SK-N-SH (cell line): ENCODE results near the gene GDPD5. TPM values are rescaled to one million over a fixed set of nuclear protein-coding genes. Genes with fewer than 3 reads are reported as not detected.

Experiments
- CTCF ChIA-PET: fragments of 300-600, 350-600 bp; formaldehyde crosslinking; extraction: SDS; loops from one replicate; lab custom pipeline; 2021; lab: Yijun Ruan, JAX
- POLR2A ChIA-PET: fragments of 350-600 bp; sonication (Branson Sonifier 250); formaldehyde crosslinking; extraction: SDS; loops from one replicate; lab custom pipeline; 2020; ENCODE audit warnings: antibody characterized with exemption, inconsistent platforms; lab: Yijun Ruan, JAX
- DNase-seq: peaks from one replicate; pipeline ENCODE4 v3.0.0; 2012
- H2AFZ ChIP-seq: fragments of 200-600 bp; sonication (generic); 2 replicates; pipeline ENCODE4 v1.8.1; 2016; ENCODE audit warnings: antibody characterized with exemption, mild to moderate bottlenecking, low read depth
- H3F3A ChIP-seq: fragments of 200-600 bp; sonication (generic); replicated peaks from 2 replicates; pipeline ENCODE3; 2016; ENCODE audit warnings: antibody characterized with exemption, mild to moderate bottlenecking; ENCODE audit not compliant: insufficient read depth
- H3K27ac ChIP-seq, 2 experiments: fragments of 200-500 bp in 1 of 2; fragments of 200-600 bp in 1 of 2; sonication (Bioruptor generic) in 1 of 2; sonication (generic), shearing (Covaris generic) in 1 of 2; 2 replicates each; pipeline versions ENCODE4 v1.5.1 to v1.6.1; 2014 to 2016; ENCODE audit warnings: low read depth in 2 of 2, inconsistent platforms in 1 of 2, low read length in 1 of 2, mild to moderate bottlenecking in 1 of 2, mixed read lengths in 1 of 2
- H3K27me3 ChIP-seq: fragments of 200-600 bp; sonication (generic), shearing (Covaris generic); 2 replicates; pipeline ENCODE4 v1.6.1; 2016; ENCODE audit warnings: mixed run types; ENCODE audit not compliant: insufficient read depth
- H3K36me3 ChIP-seq, 2 experiments: fragments of 200-500 bp in 1 of 2; fragments of 200-600 bp in 1 of 2; sonication (Bioruptor generic) in 1 of 2; sonication (generic) in 1 of 2; replicated peaks in 1 of 2; 2 replicates each; pipeline versions ENCODE3 to v1.5.1; 2014 to 2016; ENCODE audit warnings: low read length in 1 of 2, mild to moderate bottlenecking in 1 of 2; ENCODE audit not compliant: insufficient read depth in 2 of 2, control insufficient read depth in 1 of 2
- H3K4me1 ChIP-seq, 2 experiments: fragments of 200-500 bp in 1 of 2; fragments of 200-600 bp in 1 of 2; sonication (Bioruptor generic) in 1 of 2; sonication (generic), shearing (Covaris generic) in 1 of 2; 2 replicates each; pipeline versions ENCODE4 v1.5.1 to v1.6.1; 2014 to 2016; ENCODE audit warnings: low read depth in 1 of 2, low read length in 1 of 2, mixed run types in 1 of 2; ENCODE audit not compliant: insufficient read depth in 2 of 2, control insufficient read depth in 1 of 2
- H3K4me2 ChIP-seq: fragments of 200-600 bp; sonication (generic), shearing (Covaris generic); 2 replicates; pipeline ENCODE4 v1.6.1; 2017; ENCODE audit warnings: mixed run types
- H3K4me3 ChIP-seq, 2 experiments: fragments of 200-500 bp in 1 of 2; fragments of 200-600 bp in 1 of 2; sonication (Bioruptor generic) in 1 of 2; sonication (generic), shearing (Covaris generic) in 1 of 2; 2 replicates each; pipeline versions ENCODE4 v1.5.1 to v1.8.1; 2014 to 2016; ENCODE audit warnings: low read depth in 2 of 2, inconsistent platforms in 1 of 2, low read length in 1 of 2, mild to moderate bottlenecking in 1 of 2, mixed read lengths in 1 of 2, moderate library complexity in 1 of 2
- H3K79me2 ChIP-seq: fragments of 200-600 bp; sonication (generic); 2 replicates; pipeline ENCODE4 v1.8.1; 2017; ENCODE audit warnings: mild to moderate bottlenecking; ENCODE audit not compliant: insufficient read depth
- H3K9ac ChIP-seq: fragments of 200-600 bp; sonication (generic); 2 replicates; pipeline ENCODE4 v1.6.1; 2017; ENCODE audit warnings: mixed run types
- H3K9me2 ChIP-seq: fragments of 200-600 bp; sonication (generic); 2 replicates; pipeline ENCODE4 v1.6.1; 2017; ENCODE audit warnings: mixed run types
- H3K9me3 ChIP-seq: fragments of 200-600 bp; sonication (generic); 2 replicates; pipeline ENCODE4 v1.6.1; 2017; ENCODE audit warnings: mixed run types, mild to moderate bottlenecking, moderate library complexity
- H4K20me1 ChIP-seq: fragments of 200-600 bp; sonication (generic); 2 replicates; pipeline ENCODE4 v1.6.1; 2017; ENCODE audit warnings: mild to moderate bottlenecking, mixed run types; ENCODE audit not compliant: insufficient read depth
- EP300 ChIP-seq, 2 experiments: IDR thresholded peaks; 2 replicates each; pipeline versions ENCODE4 v1.4.0 to v1.6.1; 2012; ENCODE audit warnings: borderline replicate concordance in 1 of 2, low read depth in 1 of 2, low read length in 1 of 2
- EZH2phosphoT487 ChIP-seq: fragments of 200-600 bp; sonication (generic); IDR thresholded peaks from 2 replicates; pipeline ENCODE4 v1.6.1; 2017; ENCODE audit warnings: low read depth, mixed run types, mild to moderate bottlenecking, antibody characterized with exemption, moderate library complexity, borderline replicate concordance
- FOSL2 ChIP-seq: IDR thresholded peaks from 2 replicates; pipeline ENCODE4 v1.4.0; 2012; ENCODE audit warnings: low read depth, mild to moderate bottlenecking, moderate library complexity, borderline replicate concordance
- FOXM1 ChIP-seq: IDR thresholded peaks from 2 replicates; pipeline ENCODE4 v1.4.0; 2012; ENCODE audit warnings: low read depth, mild to moderate bottlenecking
- GABPA ChIP-seq: IDR thresholded peaks from 2 replicates; pipeline ENCODE4 v1.4.0; 2012; ENCODE audit warnings: low read depth, mild to moderate bottlenecking
- GATA2 ChIP-seq: sonication (generic); formaldehyde crosslinking; IDR thresholded peaks from 2 replicates; pipeline ENCODE4 v1.5.0; 2020; ENCODE audit warnings: mild to moderate bottlenecking, missing genetic modification reagents
- JUND ChIP-seq: IDR thresholded peaks from 2 replicates; pipeline ENCODE4 v1.4.0; 2012
- MEF2A ChIP-seq: IDR thresholded peaks from 2 replicates; pipeline ENCODE4 v1.4.0; 2012; ENCODE audit warnings: low read depth, borderline replicate concordance
- NFIC ChIP-seq: IDR thresholded peaks from 2 replicates; pipeline ENCODE4 v1.4.0; 2012; ENCODE audit warnings: borderline replicate concordance
- PBX3 ChIP-seq: IDR thresholded peaks from 2 replicates; pipeline ENCODE4; 2012
- RAD21 ChIP-seq: IDR thresholded peaks from 2 replicates; pipeline ENCODE4 v1.6.1; 2012; ENCODE audit warnings: mild to moderate bottlenecking, low read length
- REST ChIP-seq: IDR thresholded peaks from 2 replicates; pipeline ENCODE4 v1.6.1; 2012; ENCODE audit warnings: mild to moderate bottlenecking, low read depth, low read length, moderate library complexity
- RFX5 ChIP-seq: IDR thresholded peaks from 2 replicates; pipeline ENCODE4 v1.6.1; 2012; ENCODE audit warnings: mild to moderate bottlenecking, improper control_type of control experiment, low read length
- RXRA ChIP-seq: IDR thresholded peaks from 2 replicates; pipeline ENCODE4 v1.4.0; 2012; ENCODE audit warnings: low read depth, mild to moderate bottlenecking, borderline replicate concordance
- SIN3A ChIP-seq: IDR thresholded peaks from 2 replicates; pipeline ENCODE4 v1.6.1; 2012; ENCODE audit warnings: low read depth, mild to moderate bottlenecking, low read length, moderate library complexity, borderline replicate concordance
- TAF1 ChIP-seq: IDR thresholded peaks from 2 replicates; pipeline ENCODE4 v1.6.1; 2012; ENCODE audit warnings: low read depth, mild to moderate bottlenecking, low read length, moderate library complexity, borderline replicate concordance
- TCF12 ChIP-seq: IDR thresholded peaks from 2 replicates; pipeline ENCODE4 v1.4.0; 2012
- YY1 ChIP-seq: IDR thresholded peaks from 2 replicates; pipeline ENCODE4 v1.4.0; 2012; ENCODE audit warnings: low read depth, mild to moderate bottlenecking
- WGBS: methylation state at CpG from one replicate; pipeline ENCODE4 v1.1.6; 2017; ENCODE audit warnings: low lambda C conversion rate; 5-methylcytosine and 5-hydroxymethylcytosine counted together
- polyA plus RNA-seq, 3 experiments: library from polyadenylated mRNA; depleted of rRNA; stranded (reverse); fragments of >200 nt; gene quantifications; 2 replicates each; pipeline ENCODE4 v1.2.3, GENCODE V29; 2012
- TF ChIP-seq, protein P1 (sequence below): fragments of 150-350 bp; IDR thresholded peaks from 2 replicates; pipeline ENCODE4 v1.6.1; 2016; ENCODE audit warnings: mild to moderate bottlenecking, low read depth, low read length

Gene GDPD5
- polyA plus RNA-seq, 1 of the 3 experiments (the other 2 are of a cell fraction) = 2.2 TPM

- Histone ChIP-seq H3K4me2 (no peak overlapping the region), H3K9me2 (no peaks in the 10 kb centered on the region), H3K79me2 (no peaks in the 10 kb centered on the region), H3K9me3 (no peaks in the 10 kb centered on the region), H3K4me1 (peaks cover 6 to 60% of the 10 kb centered on the region in 2 experiments), H3K36me3 (no peaks in the 10 kb centered on the region), H3F3A (peaks cover 2% of the 10 kb centered on the region)
- CTCF ChIA-PET = interaction anchor here (0.8 to 2.5 kb wide), 5 partner anchors 19 to 190 kb away, joined by 3 to 11 read pairs (median 5); no protein-coding TSS in a partner anchor
- no peak for DNase-seq
- no peak for TF ChIP-seq FOSL2
- no peak for TF ChIP-seq NFIC
- TF ChIP-seq SIN3A = no peak
- no peak for TF ChIP-seq REST
- TF ChIP-seq TCF12 = no peak
- no peak for TF ChIP-seq RAD21
- TF ChIP-seq EZH2phosphoT487 = no peak
- no peak for TF ChIP-seq RFX5
- TF ChIP-seq, protein P1, sequence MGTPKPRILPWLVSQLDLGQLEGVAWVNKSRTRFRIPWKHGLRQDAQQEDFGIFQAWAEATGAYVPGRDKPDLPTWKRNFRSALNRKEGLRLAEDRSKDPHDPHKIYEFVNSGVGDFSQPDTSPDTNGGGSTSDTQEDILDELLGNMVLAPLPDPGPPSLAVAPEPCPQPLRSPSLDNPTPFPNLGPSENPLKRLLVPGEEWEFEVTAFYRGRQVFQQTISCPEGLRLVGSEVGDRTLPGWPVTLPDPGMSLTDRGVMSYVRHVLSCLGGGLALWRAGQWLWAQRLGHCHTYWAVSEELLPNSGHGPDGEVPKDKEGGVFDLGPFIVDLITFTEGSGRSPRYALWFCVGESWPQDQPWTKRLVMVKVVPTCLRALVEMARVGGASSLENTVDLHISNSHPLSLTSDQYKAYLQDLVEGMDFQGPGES = no peak
- no peak for TF ChIP-seq EP300 (IDR thresholded peaks at IDR 0.05; ENCODE audit: borderline replicate concordance in 1 of 2, low read depth in 1 of 2, low read length in 1 of 2)
- TF ChIP-seq YY1 = no peak
- TF ChIP-seq TAF1 = no peak
- no peak for TF ChIP-seq MEF2A
- TF ChIP-seq FOXM1 = no peak
- TF ChIP-seq PBX3 = no peak
- TF ChIP-seq GABPA = no peak
- TF ChIP-seq GATA2 (CRISPR knock-in tag) = no peak
- no peak for TF ChIP-seq JUND
- TF ChIP-seq RXRA = no peak
- TF ChIP-seq, all 33 proteins: peak for 0
- Histone ChIP-seq H2AFZ (no peak overlapping the region), H3K27me3 (no peaks in the 10 kb centered on the region), H3K27ac (no peak overlapping the region), H3K4me3 (no peak overlapping the region), H3K9ac (no peak overlapping the region), H4K20me1 (no peaks in the 10 kb centered on the region)
- WGBS = 61% methylated on average over 6 of the region's 6 CpGs
- POLR2A ChIA-PET = no interaction called here
Observed at GRCh38 chr11:75469785-75470405, 55.8 kb downstream of the GDPD5 start.
